SK-N-SH (cell line): Measurements from ENCODE around the gene PAM. TPM values are rescaled to one million over a fixed set of nuclear protein-coding genes. Genes with fewer than 3 reads are reported as not detected.

Experiments
- CTCF ChIA-PET: fragments of 300-600, 350-600 bp; formaldehyde crosslinking; extraction: SDS; loops from one replicate; lab custom pipeline; 2021; lab: Yijun Ruan, JAX
- POLR2A ChIA-PET: fragments of 350-600 bp; sonication (Branson Sonifier 250); formaldehyde crosslinking; extraction: SDS; loops from one replicate; lab custom pipeline; 2020; ENCODE audit warnings: antibody characterized with exemption, inconsistent platforms; lab: Yijun Ruan, JAX
- DNase-seq: peaks from one replicate; pipeline ENCODE4 v3.0.0; 2012
- H2AFZ ChIP-seq: fragments of 200-600 bp; sonication (generic); 2 replicates; pipeline ENCODE4 v1.8.1; 2016; ENCODE audit warnings: antibody characterized with exemption, mild to moderate bottlenecking, low read depth
- H3F3A ChIP-seq: fragments of 200-600 bp; sonication (generic); replicated peaks from 2 replicates; pipeline ENCODE3; 2016; ENCODE audit warnings: antibody characterized with exemption, mild to moderate bottlenecking; ENCODE audit not compliant: insufficient read depth
- H3K27ac ChIP-seq, 2 experiments: fragments of 200-500 bp in 1 of 2; fragments of 200-600 bp in 1 of 2; sonication (Bioruptor generic) in 1 of 2; sonication (generic), shearing (Covaris generic) in 1 of 2; 2 replicates each; pipeline versions ENCODE4 v1.5.1 to v1.6.1; 2014 to 2016; ENCODE audit warnings: low read depth in 2 of 2, inconsistent platforms in 1 of 2, low read length in 1 of 2, mild to moderate bottlenecking in 1 of 2, mixed read lengths in 1 of 2
- H3K27me3 ChIP-seq: fragments of 200-600 bp; sonication (generic), shearing (Covaris generic); 2 replicates; pipeline ENCODE4 v1.6.1; 2016; ENCODE audit warnings: mixed run types; ENCODE audit not compliant: insufficient read depth
- H3K36me3 ChIP-seq, 2 experiments: fragments of 200-500 bp in 1 of 2; fragments of 200-600 bp in 1 of 2; sonication (Bioruptor generic) in 1 of 2; sonication (generic) in 1 of 2; replicated peaks in 1 of 2; 2 replicates each; pipeline versions ENCODE3 to v1.5.1; 2014 to 2016; ENCODE audit warnings: low read length in 1 of 2, mild to moderate bottlenecking in 1 of 2; ENCODE audit not compliant: insufficient read depth in 2 of 2, control insufficient read depth in 1 of 2
- H3K4me1 ChIP-seq, 2 experiments: fragments of 200-500 bp in 1 of 2; fragments of 200-600 bp in 1 of 2; sonication (Bioruptor generic) in 1 of 2; sonication (generic), shearing (Covaris generic) in 1 of 2; 2 replicates each; pipeline versions ENCODE4 v1.5.1 to v1.6.1; 2014 to 2016; ENCODE audit warnings: low read depth in 1 of 2, low read length in 1 of 2, mixed run types in 1 of 2; ENCODE audit not compliant: insufficient read depth in 2 of 2, control insufficient read depth in 1 of 2
- H3K4me2 ChIP-seq: fragments of 200-600 bp; sonication (generic), shearing (Covaris generic); 2 replicates; pipeline ENCODE4 v1.6.1; 2017; ENCODE audit warnings: mixed run types
- H3K4me3 ChIP-seq, 2 experiments: fragments of 200-500 bp in 1 of 2; fragments of 200-600 bp in 1 of 2; sonication (Bioruptor generic) in 1 of 2; sonication (generic), shearing (Covaris generic) in 1 of 2; 2 replicates each; pipeline versions ENCODE4 v1.5.1 to v1.8.1; 2014 to 2016; ENCODE audit warnings: low read depth in 2 of 2, inconsistent platforms in 1 of 2, low read length in 1 of 2, mild to moderate bottlenecking in 1 of 2, mixed read lengths in 1 of 2, moderate library complexity in 1 of 2
- H3K79me2 ChIP-seq: fragments of 200-600 bp; sonication (generic); 2 replicates; pipeline ENCODE4 v1.8.1; 2017; ENCODE audit warnings: mild to moderate bottlenecking; ENCODE audit not compliant: insufficient read depth
- H3K9ac ChIP-seq: fragments of 200-600 bp; sonication (generic); 2 replicates; pipeline ENCODE4 v1.6.1; 2017; ENCODE audit warnings: mixed run types
- H3K9me2 ChIP-seq: fragments of 200-600 bp; sonication (generic); 2 replicates; pipeline ENCODE4 v1.6.1; 2017; ENCODE audit warnings: mixed run types
- H3K9me3 ChIP-seq: fragments of 200-600 bp; sonication (generic); 2 replicates; pipeline ENCODE4 v1.6.1; 2017; ENCODE audit warnings: mixed run types, mild to moderate bottlenecking, moderate library complexity
- H4K20me1 ChIP-seq: fragments of 200-600 bp; sonication (generic); 2 replicates; pipeline ENCODE4 v1.6.1; 2017; ENCODE audit warnings: mild to moderate bottlenecking, mixed run types; ENCODE audit not compliant: insufficient read depth
- EP300 ChIP-seq, 2 experiments: IDR thresholded peaks; 2 replicates each; pipeline versions ENCODE4 v1.4.0 to v1.6.1; 2012; ENCODE audit warnings: borderline replicate concordance in 1 of 2, low read depth in 1 of 2, low read length in 1 of 2
- EZH2phosphoT487 ChIP-seq: fragments of 200-600 bp; sonication (generic); IDR thresholded peaks from 2 replicates; pipeline ENCODE4 v1.6.1; 2017; ENCODE audit warnings: low read depth, mixed run types, mild to moderate bottlenecking, antibody characterized with exemption, moderate library complexity, borderline replicate concordance
- FOSL2 ChIP-seq: IDR thresholded peaks from 2 replicates; pipeline ENCODE4 v1.4.0; 2012; ENCODE audit warnings: low read depth, mild to moderate bottlenecking, moderate library complexity, borderline replicate concordance
- GABPA ChIP-seq: IDR thresholded peaks from 2 replicates; pipeline ENCODE4 v1.4.0; 2012; ENCODE audit warnings: low read depth, mild to moderate bottlenecking
- IRF3 ChIP-seq: fragments of 150-350 bp; IDR thresholded peaks from 2 replicates; pipeline ENCODE4 v1.6.1; 2016; ENCODE audit warnings: mild to moderate bottlenecking, low read depth, low read length
- NRF1 ChIP-seq: IDR thresholded peaks from 2 replicates; pipeline ENCODE4 v1.6.1; 2012; ENCODE audit warnings: low read depth, mild to moderate bottlenecking, low read length
- REST ChIP-seq: IDR thresholded peaks from 2 replicates; pipeline ENCODE4 v1.6.1; 2012; ENCODE audit warnings: mild to moderate bottlenecking, low read depth, low read length, moderate library complexity
- RFX5 ChIP-seq: IDR thresholded peaks from 2 replicates; pipeline ENCODE4 v1.6.1; 2012; ENCODE audit warnings: mild to moderate bottlenecking, improper control_type of control experiment, low read length
- RXRA ChIP-seq: IDR thresholded peaks from 2 replicates; pipeline ENCODE4 v1.4.0; 2012; ENCODE audit warnings: low read depth, mild to moderate bottlenecking, borderline replicate concordance
- SMC3 ChIP-seq: IDR thresholded peaks from 2 replicates; pipeline ENCODE4 v1.6.1; 2012; ENCODE audit warnings: low read depth, low read length, improper control_type of control experiment
- TCF12 ChIP-seq: IDR thresholded peaks from 2 replicates; pipeline ENCODE4 v1.4.0; 2012
- YY1 ChIP-seq: IDR thresholded peaks from 2 replicates; pipeline ENCODE4 v1.4.0; 2012; ENCODE audit warnings: low read depth, mild to moderate bottlenecking
- WGBS: methylation state at CpG from one replicate; pipeline ENCODE4 v1.1.6; 2017; ENCODE audit warnings: low lambda C conversion rate; 5-methylcytosine and 5-hydroxymethylcytosine counted together
- polyA plus RNA-seq, 3 experiments: library from polyadenylated mRNA; depleted of rRNA; stranded (reverse); fragments of >200 nt; gene quantifications; 2 replicates each; pipeline ENCODE4 v1.2.3, GENCODE V29; 2012
- TF ChIP-seq, protein P1 (sequence below): fragments of 150-350 bp; IDR thresholded peaks from 2 replicates; pipeline ENCODE4 v1.6.1; 2017; ENCODE audit warnings: antibody characterized with exemption, low read length, low read depth, borderline replicate concordance
- TF ChIP-seq, protein P2 (sequence below): IDR thresholded peaks from 2 replicates; pipeline ENCODE4; 2012

The PAM gene
- polyA plus RNA-seq, 1 of the 3 experiments (the other 2 are of a cell fraction): 507 TPM

- H3K79me2 ChIP-seq: peaks cover 89% of the 10 kb centered on the region
- POLR2A ChIA-PET: no interaction called here
Measured at GRCh38 chr5:102895234-102895633, 140.1 kb downstream of the PAM start.

DNA sequence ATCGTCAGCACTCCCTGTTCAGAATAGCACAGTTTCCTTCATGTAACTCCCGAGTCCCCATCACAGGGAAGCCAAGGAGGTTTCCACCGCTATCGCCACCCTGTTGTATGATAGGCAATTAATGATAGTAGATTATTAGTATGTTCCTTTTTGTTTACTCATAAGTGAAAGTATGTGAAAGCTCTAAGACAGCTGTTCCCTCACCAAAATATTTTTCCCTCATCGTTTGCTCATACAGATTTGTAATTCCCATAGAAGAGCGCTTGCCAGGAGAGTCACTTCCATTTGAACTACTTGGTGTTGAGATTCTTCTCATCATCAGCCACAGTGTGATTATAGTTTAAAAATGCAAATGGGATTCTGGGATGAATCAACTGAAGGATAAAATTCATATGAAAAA lies 140.9 kb downstream of the PAM start:
- ChIA-PET CTCF (no interaction called here), POLR2A (no interaction called here)
- no peak for DNase-seq
- 88% methylated on average over 6 of the region's 6 CpGs for WGBS
- TF ChIP-seq, protein P1, sequence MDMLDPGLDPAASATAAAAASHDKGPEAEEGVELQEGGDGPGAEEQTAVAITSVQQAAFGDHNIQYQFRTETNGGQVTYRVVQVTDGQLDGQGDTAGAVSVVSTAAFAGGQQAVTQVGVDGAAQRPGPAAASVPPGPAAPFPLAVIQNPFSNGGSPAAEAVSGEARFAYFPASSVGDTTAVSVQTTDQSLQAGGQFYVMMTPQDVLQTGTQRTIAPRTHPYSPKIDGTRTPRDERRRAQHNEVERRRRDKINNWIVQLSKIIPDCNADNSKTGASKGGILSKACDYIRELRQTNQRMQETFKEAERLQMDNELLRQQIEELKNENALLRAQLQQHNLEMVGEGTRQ: no peak
- TF ChIP-seq FOSL2 (no peak), NRF1 (no peak), RFX5 (no peak), SMC3 (no peak), RXRA (no peak)
- TF ChIP-seq, protein P2, sequence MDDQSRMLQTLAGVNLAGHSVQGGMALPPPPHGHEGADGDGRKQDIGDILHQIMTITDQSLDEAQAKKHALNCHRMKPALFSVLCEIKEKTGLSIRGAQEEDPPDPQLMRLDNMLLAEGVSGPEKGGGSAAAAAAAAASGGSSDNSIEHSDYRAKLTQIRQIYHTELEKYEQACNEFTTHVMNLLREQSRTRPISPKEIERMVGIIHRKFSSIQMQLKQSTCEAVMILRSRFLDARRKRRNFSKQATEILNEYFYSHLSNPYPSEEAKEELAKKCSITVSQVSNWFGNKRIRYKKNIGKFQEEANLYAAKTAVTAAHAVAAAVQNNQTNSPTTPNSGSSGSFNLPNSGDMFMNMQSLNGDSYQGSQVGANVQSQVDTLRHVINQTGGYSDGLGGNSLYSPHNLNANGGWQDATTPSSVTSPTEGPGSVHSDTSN: no peak
- Histone ChIP-seq H3K79me2 (peaks cover 90% of the 10 kb centered on the region), H3K4me2 (no peak overlapping the region), H3K36me3 (peaks cover 5 to 15% of the 10 kb centered on the region in 2 experiments), H4K20me1 (peaks cover 18% of the 10 kb centered on the region; the same call in 1 of the 2 replicates), H2AFZ (no peak overlapping the region), H3K4me1 (no peaks in the 10 kb centered on the region; a peak in 2 of 4 replicates), H3K9me2 (no peaks in the 10 kb centered on the region), H3K27me3 (no peaks in the 10 kb centered on the region), H3K4me3 (no peak overlapping the region), H3F3A (peaks cover 5% of the 10 kb centered on the region), H3K27ac (no peak overlapping the region), H3K9me3 (no peaks in the 10 kb centered on the region), H3K9ac (no peak overlapping the region)

More at GRCh38 chr5:102895234-102895633, 140.1 kb downstream of the PAM start:
- no peak overlapping the region for H2AFZ ChIP-seq
- DNase-seq: no peak
- no peaks in the 10 kb centered on the region for H3F3A ChIP-seq
- H3K9ac ChIP-seq: no peak overlapping the region
- H3K27me3 ChIP-seq: no peaks in the 10 kb centered on the region
- no peak overlapping the region for H3K4me2 ChIP-seq
- no peaks in the 10 kb centered on the region for H3K9me3 ChIP-seq
- peaks cover 18% of the 10 kb centered on the region; the same call in 1 of the 2 replicates for H4K20me1 ChIP-seq
- no peak overlapping the region for H3K27ac ChIP-seq
- CTCF ChIA-PET: no interaction called here
- TF ChIP-seq GABPA (no peak), NRF1 (no peak), REST (no peak), IRF3 (no peak), RFX5 (no peak), EZH2phosphoT487 (no peak), YY1 (no peak), TCF12 (no peak), EP300 (IDR thresholded peaks at IDR 0.05; ENCODE audit: borderline replicate concordance in 1 of 2, low read depth in 1 of 2, low read length in 1 of 2) (no peak)
- TF ChIP-seq, all 33 proteins: peak for 0
- no peaks in the 10 kb centered on the region; a peak in 2 of 4 replicates for H3K4me1 ChIP-seq
- peaks cover 8 to 19% of the 10 kb centered on the region in 2 experiments for H3K36me3 ChIP-seq
- H3K4me3 ChIP-seq: no peak overlapping the region
- no peaks in the 10 kb centered on the region for H3K9me2 ChIP-seq
